HG03571 (cell line): ENCODE results near the gene EPHA6.
"Not testable (repeated sequence)": the region's sequence is repeated elsewhere in the genome, so short reads cannot be mapped to it uniquely, and the experiment has no call there.

ENCODE experiments used
- ATAC-seq: cut with Tn5 transposase; IDR thresholded peaks from one replicate; pipeline ENCODE4 v1.9.1; 2021; ENCODE audit not compliant: unreplicated experiment

Gene EPHA6

DNA sequence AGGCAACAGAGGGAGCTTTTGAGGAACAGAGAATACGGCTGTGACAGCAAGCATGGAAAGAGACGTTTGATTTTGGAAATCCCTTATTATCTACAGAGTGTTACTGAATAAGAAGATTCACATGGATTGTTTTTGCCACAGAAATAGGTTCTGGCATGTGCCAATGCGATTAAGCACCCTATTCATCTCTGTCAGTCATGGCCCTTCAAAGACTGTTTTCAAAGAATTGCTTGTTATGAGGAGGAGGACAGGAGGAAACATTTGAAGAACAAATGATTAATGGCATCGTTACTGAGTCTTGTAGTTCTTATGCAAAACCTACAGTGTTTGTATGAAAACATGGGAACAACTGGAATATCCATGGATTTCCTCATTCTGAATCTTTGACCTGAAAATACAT, 86.2 kb downstream of the EPHA6 start:
- no peak for ATAC-seq

DNA sequence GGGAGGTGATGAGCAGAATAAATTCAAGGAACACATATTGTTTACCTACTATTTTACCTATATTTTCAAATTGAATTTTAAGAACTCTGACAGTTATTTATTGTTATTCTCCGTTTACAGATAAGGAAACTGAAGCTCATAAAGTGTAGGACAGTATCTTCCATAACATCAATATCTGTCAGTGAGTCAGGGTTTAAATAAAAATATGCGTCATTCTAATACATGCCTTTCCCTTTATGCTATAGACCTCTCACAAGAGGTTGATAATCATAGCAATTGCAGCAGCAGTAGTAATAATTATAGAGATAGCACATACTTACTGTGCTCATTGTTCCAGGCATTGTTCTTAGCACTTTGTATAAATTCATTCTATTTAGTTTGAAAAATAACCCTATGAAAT, 101.1 kb downstream of the EPHA6 start:
- no peak for ATAC-seq

DNA sequence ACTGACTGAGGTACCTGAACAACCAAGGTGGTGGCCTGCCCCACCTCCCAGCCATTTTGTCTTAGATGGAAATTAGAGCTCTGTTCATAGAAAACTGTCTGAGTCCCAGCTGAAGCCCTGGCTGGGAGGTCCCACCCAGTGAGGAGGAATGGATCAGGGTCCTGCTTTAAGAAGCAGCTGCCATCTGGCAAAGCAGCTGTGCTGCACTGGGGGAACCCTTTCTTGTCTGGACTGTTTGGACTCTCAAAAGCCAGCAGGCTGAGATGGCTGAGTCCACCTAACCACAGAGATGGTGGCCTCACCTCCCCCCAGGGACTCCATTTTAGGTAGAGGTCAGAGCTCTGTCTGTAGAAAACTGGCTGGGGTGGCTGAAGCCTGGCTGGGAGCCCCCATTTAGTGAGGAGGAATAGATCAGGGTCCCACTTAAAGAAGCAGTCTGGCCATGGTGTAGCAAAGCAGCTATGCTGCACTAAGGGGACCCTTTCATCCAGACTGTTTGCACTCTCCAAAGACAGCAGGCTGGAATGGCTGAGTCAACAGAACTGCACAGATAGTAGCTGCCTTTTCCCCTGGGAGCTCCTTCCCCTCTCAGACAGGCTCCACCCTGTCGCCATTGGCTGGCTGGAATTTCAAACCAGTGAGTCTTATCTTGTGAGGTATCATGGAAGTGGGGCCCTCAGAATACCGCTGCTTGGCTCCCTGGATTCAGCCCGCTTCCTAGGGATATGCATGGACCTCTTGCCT, 116.9 kb downstream of the EPHA6 start:
- no peak for ATAC-seq

GRCh38 chr3:96942131-96942530, 127.7 kb downstream of the EPHA6 start:
- ATAC-seq: not testable (repeated sequence)

DNA sequence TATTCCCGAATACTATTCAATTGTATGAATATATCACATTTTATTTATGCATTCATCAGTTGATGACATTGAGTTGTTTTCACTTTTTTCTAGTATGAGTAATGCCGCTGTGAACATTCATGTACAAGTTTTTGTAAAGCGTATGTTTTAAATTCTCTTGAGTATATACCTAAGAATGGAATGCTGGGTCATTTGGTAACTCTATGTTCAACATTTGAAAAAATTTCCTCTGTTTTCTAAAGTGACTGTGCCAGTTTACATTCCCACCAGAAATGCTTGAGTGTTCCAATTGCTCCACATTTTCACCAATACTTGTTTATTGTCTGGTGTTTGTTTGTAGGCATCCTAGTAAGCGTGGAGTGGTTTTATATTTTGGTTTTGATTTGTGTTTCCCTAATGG, 144.5 kb downstream of the EPHA6 start:
- no peak for ATAC-seq

DNA sequence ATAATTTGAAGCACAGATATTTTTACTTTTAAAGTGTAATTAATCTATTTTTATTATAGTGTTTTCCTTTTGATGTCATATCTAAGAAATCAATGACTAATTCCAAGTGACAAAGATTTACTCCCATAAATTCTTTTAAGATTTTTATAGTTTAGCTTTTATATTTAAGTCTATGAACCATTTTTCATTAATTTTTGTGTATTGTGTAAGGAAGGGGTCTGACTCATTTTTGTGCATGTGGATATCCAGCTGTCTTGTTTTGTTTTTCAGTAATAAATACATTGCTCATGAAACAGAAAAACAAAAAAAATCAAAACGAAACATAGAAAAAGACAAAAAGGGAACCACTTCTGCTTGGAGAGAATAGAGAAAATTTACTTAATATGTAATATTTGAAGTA, 145.1 kb downstream of the EPHA6 start:
- ATAC-seq: no peak

GRCh38 chr3:96959901-96960641, 145.7 kb downstream of the EPHA6 start:
- no peak for ATAC-seq

- ATAC-seq: no peak
These were observed 146.4 kb downstream of the EPHA6 start for GRCh38 chr3:96960661-96961330.

DNA sequence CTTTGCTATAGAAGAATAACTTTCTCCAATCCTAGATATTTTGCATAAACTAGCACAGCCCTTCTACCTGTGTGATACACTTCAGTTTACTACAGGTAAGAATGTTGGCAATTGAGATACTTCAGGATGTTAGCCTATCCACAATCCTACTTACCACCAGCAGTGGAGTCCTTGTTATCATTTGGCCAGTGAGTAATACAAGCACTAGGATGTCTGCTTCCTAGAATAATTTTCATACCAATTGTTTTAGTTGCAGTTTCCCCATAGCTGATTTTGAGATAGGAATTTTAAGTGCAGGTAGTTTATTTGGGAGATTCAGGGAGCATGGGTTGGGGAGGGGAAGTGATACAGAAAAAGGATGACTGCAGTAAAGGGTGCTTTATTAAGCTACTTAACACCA, 147.2 kb downstream of the EPHA6 start:
- no peak for ATAC-seq

GRCh38 chr3:96966181-96966929, 152.0 kb downstream of the EPHA6 start:
- no peak for ATAC-seq

DNA sequence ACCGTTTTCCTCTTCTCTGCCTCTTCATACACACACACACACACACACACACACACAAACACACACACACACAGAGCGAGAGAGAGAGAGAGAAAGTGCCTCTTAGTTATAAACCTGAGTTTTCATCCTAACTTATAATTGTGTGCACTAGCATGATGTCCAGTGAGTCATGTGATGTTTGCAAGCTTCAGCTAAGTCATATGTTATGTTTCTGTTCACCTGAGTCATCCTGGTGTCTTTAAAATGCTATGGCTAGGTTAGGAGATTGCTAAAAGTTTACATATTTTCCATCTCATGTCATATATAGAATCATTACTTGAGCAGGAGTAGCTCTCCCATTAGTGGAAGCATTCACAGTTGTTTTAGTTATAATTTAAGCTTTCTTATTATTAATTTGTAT, 155.8 kb downstream of the EPHA6 start:
- ATAC-seq: no peak

GRCh38 chr3:96977671-96978070, 163.3 kb downstream of the EPHA6 start:
- no peak for ATAC-seq

- not testable (repeated sequence) for ATAC-seq
These were observed 169.3 kb downstream of the EPHA6 start for GRCh38 chr3:96983716-96984115.

DNA sequence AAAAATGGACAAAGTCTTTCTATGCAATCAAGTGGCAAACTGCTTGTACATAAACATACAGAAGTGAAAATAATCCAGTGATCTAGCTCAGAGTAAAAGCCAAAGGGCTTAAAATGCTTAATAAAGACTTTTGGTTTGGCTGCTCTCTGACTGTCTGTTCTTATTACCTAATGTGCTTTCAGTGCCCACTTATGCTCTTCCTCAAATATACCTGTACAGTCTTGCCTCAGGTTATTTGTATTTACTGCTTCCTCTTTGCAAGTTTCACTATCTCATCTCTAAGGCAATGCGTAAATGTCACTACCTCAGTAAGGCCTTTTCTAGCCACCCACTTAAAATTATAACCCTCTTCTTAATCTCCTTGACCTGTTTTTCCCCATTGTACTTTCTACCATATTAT, 171.8 kb downstream of the EPHA6 start:
- ATAC-seq: no peak

DNA sequence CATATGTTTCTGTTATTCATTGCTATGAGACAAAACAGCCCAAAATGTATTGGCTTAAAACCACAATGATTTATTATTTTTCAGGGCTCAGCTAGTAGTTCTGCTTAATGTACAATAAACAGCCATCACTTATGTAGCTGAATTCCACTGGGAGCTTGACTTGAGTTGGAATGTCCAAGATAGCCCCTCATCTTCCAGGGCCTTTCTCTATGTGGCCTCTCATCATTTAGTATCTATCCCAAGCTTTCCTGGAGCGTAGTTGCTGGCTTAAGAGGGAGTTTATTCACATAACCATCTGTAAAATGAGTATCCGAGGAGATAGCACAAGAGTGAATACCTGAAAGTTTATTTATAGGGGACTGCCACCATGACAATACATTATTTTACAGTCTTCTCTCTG, 176.8 kb downstream of the EPHA6 start:
- ATAC-seq: no peak

DNA sequence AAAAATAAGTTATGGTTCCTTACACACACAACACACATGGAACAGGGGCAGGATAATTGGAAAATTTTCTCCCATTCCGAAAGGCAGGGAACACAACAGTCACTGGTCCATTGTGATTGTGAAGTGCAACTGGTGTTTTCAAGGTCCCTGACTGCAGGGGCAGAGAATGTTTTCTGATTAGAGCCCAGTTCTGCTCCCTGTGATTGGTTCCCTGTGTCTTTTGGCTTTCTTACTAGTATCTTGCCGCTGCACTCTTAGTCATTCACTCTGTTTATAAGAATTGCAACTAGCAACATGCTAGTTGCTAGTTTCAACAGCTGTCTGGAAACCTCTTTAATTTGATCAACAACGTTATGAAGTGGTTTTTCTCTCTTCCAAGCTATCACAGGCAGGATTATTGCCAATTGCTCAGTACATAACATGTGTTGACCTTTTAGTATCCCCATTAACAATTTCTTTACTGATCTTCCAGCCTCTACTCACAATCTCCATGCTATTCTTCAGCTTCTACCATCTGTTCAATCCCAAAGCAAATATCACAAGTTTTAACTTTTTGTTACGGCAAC, 177.5 kb downstream of the EPHA6 start:
- no peak for ATAC-seq

DNA sequence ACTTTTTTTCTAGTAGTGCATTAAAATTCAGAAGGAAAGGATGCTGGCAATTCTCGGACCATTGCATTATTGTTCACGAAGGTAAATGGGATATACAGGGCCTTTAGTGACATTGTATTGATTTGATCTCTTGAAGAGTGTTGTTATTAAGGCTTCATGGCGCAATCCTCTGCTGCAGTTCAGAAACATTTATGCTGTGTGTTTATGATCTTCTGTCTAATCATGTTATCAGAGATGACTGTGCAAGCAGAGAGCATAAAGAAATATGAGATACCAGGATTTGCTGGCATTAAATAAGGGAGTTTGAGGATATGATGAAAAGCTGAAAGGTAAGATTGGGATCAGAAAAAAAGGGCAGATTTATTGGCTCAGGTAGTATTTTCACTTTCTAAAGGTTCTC, 180.6 kb downstream of the EPHA6 start:
- no peak for ATAC-seq

- no peak for ATAC-seq
These were observed 181.6 kb downstream of the EPHA6 start for GRCh38 chr3:96996009-96996408.

- ATAC-seq: no peak
These were observed 187.2 kb downstream of the EPHA6 start for GRCh38 chr3:97001611-97002010.

DNA sequence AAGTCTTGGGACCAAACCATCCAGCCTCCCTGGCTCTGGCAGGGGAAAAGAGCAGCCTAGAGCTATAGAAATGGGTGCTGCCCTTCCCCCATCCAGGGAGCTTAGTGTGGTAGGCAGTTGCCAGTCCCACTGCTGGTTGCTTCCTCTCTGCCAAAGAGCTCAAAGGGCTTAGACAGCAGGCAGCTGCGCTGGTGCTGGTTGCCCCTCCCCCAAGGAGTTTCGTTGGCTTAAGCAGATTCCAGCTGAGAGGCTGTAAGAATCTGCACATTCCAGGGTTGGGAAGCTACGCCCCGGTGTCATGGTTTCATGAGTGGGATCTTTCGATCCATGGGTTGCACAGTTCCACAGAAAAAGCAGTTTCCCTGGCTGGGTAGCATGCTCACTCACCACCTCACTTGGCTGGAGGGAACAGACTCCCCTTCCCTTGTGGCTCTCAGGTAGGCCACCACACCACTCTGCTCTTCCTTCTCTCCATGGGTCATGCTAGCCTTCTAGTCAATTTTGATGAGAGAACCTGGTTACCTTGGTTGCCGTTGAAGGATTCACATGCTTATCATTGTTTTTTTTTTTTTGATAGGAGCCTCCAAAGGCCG, 195.1 kb downstream of the EPHA6 start:
- ATAC-seq: no peak
